VCaP (cell line): ENCODE results near the gene ABTB2.
A peak's percentile ranks its signal among the peaks of the same experiment; 100 is the strongest.

Experiments used
- H3K27ac ChIP-seq: fragments of 450-650 bp; 2 replicates; pipeline ENCODE4 v1.5.1; 2017
- CTCF ChIP-seq: fragments of 450-650 bp; conservative IDR thresholded peaks from 2 replicates; pipeline ENCODE4 v1.5.1; 2017; ENCODE audit warnings: mild to moderate bottlenecking, moderate library complexity

The ABTB2 gene

GRCh38 chr11:34180040-34180813 lies 177.6 kb downstream of the ABTB2 start:
- TF ChIP-seq CTCF: no peak
- peak overlapping the region; percentile 28 for H3K27ac ChIP-seq

DNA sequence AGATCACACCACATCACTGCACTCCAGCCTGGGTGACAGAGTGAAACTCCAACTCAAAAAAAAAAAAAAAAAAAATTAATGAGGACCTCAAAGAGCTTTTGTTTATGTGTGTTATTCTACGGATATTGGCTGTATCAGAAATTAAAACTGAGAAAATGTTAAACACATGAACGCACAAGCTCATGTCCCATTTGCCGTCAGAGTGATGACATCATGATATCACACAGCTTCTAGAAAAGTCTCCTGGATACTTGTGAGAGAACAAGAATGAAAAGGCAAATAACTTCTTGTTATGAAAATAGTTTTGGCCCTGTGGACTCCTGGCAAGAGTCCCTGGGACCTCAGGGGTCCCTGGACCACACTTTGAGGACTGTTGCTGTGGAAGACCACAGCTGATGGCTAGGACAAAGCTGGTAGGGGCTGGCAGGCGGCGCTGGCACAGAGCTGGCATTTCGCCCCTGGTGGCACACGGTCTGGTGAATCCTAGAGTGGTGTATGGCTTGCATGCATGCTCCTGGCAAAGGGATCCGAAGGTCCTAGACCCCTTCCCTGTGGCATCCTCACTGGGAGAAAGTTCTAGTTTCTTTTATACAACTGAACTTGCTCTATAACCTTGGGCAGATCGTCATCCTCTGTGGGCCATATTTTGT lies 178.7 kb downstream of the ABTB2 start:
- no peak overlapping the region for H3K27ac ChIP-seq
- no peak for TF ChIP-seq CTCF

DNA sequence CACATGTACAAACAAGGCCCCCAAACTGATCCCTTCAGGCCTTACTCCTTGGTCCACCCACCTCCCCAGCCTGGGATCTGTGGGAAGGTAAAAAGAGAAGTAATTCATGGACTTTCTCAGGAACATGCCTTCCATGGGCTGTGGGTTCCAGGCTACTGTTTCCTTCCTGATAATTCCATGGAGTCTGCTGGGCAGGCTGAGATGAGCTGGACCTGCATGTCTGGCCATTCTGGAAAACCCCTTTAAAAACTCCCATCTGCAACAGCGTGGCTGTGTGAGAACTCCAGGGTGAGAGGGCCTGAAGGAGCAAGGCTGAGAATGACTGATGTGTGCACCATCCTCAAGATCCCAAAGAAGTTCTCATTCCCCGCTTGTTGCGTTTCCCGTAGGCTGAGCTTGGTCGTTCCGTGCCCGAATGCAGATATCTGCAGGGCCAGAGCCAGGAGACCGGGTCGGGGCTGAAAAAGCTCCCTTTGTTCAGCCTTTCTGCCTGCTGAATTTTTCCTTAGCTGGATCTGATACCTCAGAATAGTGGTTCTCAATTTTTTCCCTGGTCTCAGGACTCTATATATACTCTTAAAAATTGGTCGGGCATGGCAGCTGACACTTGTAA lies 179.5 kb downstream of the ABTB2 start:
- TF ChIP-seq CTCF: no peak
- H3K27ac ChIP-seq: no peak overlapping the region

DNA sequence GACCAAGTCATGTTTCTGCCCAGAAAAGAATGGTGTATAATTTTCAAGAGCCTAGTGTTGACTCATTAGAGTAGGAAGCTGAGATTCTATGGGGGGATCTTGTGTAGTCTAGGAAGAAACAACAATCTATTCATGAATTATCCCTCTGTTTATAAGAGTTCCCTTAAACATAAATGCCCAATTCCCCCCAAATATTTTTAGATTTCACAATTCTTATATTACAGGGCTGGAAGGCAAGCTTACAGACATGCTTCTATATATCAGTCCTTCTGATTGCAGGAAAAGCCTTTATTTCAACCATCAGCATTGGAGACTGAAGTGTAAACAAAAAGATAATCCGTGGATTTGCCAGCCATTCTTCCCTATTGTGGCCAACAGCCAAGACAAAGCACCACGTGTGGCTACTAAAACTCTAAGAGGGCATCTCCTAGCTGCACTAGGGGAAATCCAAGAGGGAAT lies 181.0 kb downstream of the ABTB2 start:
- peak overlapping the region; percentile 41 for H3K27ac ChIP-seq
- no peak for TF ChIP-seq CTCF

DNA sequence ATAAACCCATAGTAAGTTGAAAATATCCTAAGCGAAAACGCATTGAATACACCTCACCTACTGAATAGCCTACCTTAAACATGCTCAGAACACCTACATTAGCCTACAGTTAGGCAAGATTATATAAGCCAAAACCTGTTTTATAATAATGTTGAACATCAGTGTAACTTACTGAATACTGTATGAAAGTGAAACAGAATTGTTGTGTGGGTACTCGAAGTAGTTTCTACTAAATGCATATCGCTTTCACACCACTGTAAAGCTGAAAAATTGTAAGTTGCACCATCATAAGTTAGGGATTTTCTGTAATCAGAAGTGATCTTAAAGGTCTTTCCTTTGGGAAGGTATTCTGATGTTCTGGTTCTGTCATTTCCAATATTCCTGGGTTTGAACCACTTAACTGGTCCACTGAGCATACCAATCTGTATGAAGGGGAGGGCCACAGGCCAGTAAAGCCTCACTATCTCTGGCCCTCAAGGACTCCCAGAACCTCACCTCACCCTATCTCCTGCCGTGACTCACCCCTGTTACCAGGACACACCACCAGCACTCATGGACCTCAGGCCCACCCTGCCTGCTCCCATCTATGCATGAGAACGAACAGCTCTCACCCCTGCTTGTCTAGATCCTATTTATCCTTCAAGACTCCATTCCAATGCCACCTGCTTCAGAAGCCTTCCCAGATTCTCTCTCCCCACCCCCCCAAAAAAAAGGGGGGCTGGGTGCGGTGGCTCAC lies 182.4 kb downstream of the ABTB2 start:
- no peak for TF ChIP-seq CTCF
- peak overlapping the region; percentile 55 for H3K27ac ChIP-seq

- TF ChIP-seq CTCF: peak; percentile 98
- H3K27ac ChIP-seq: peak overlapping the region; percentile 55
These were observed 183.3 kb downstream of the ABTB2 start for GRCh38 chr11:34174412-34175041.
